Measurements from ENCODE around the gene FLOT2.

The FLOT2 gene

DNA sequence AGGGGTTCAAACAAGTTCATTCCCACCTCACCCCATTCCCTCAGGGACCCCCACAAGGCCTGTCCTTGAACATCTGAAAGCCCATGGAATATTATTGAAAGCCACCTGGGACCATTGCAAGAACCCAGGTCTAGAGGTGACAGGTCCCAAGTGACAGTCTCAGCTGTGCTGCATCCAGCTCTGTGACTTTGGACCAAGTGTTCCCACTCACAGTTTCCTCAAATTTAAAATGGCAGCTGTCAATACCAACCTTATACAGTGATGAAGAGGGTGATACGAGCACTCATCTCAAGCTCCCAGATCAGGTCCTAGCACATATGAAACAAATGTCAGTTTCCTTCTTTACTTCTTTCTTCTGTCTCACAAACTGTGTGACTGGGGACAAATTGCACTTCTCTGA, 33.6 kb downstream of the FLOT2 start:
- H3K27ac ChIP-seq (ENCODE audit: low read depth, low read length, poor library complexity, severe bottlenecking) = no peak overlapping the region
- H4K20me1 ChIP-seq (ENCODE audit: insufficient read depth, low read length) = no peaks in the 10 kb centered on the region
- H3K9ac ChIP-seq (ENCODE audit: low read length) = no peak overlapping the region
- H2AFZ ChIP-seq (ENCODE audit: low read length) = no peak overlapping the region
- TF ChIP-seq, protein P1, sequence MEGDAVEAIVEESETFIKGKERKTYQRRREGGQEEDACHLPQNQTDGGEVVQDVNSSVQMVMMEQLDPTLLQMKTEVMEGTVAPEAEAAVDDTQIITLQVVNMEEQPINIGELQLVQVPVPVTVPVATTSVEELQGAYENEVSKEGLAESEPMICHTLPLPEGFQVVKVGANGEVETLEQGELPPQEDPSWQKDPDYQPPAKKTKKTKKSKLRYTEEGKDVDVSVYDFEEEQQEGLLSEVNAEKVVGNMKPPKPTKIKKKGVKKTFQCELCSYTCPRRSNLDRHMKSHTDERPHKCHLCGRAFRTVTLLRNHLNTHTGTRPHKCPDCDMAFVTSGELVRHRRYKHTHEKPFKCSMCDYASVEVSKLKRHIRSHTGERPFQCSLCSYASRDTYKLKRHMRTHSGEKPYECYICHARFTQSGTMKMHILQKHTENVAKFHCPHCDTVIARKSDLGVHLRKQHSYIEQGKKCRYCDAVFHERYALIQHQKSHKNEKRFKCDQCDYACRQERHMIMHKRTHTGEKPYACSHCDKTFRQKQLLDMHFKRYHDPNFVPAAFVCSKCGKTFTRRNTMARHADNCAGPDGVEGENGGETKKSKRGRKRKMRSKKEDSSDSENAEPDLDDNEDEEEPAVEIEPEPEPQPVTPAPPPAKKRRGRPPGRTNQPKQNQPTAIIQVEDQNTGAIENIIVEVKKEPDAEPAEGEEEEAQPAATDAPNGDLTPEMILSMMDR (IDR thresholded peaks at IDR 0.05; ENCODE audit: low read length) = no peak
- no peak for TF ChIP-seq EZH2 (IDR thresholded peaks at IDR 0.05; ENCODE audit: borderline replicate concordance, low read length)
- H3K79me2 ChIP-seq (ENCODE audit: insufficient read depth, low read length) = no peaks in the 10 kb centered on the region
- peaks cover 29% of the 10 kb centered on the region for H3K4me1 ChIP-seq (ENCODE audit: insufficient read depth, low read length, severe bottlenecking)
- peaks cover 11% of the 10 kb centered on the region; the same call in 1 of the 2 replicates for H3K36me3 ChIP-seq (ENCODE audit: insufficient read depth, low read length)
- H3K27me3 ChIP-seq (ENCODE audit: insufficient read depth, low read length) = no peaks in the 10 kb centered on the region
- no peaks in the 10 kb centered on the region for H3F3A ChIP-seq (ENCODE audit: insufficient read depth, low read length)
- no peak overlapping the region for H3K4me2 ChIP-seq (ENCODE audit: low read length)
- no peak overlapping the region for H3K4me3 ChIP-seq (ENCODE audit: low read depth, low read length, poor library complexity, severe bottlenecking)
- H3K9me2 ChIP-seq (ENCODE audit: low read depth, low read length) = no peaks in the 10 kb centered on the region
- H3K9me3 ChIP-seq (ENCODE audit: low read length) = no peaks in the 10 kb centered on the region

DNA sequence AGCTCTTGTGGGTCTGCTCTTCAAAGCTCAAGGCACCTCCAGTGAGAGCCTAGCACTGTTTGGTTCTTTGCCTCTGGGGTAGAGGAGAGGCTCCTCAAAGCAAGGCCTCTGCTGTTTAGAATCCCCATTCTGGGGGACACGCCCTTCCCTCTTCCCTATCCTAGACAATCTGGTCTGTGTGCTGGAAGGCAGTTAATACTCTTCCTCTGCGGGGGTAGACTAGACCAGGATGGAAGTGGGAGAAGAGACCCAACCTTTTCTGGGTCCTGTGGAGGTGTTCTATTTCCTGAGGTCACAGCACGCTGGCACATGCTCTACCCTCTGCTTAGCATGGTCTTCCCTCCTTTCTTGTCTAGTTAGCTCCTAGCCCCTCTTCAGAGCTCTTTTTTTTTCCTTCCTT, 35.0 kb downstream of the FLOT2 start:
- Histone ChIP-seq H2AFZ (ENCODE audit: low read length) (no peak overlapping the region), H3K27ac (ENCODE audit: low read depth, low read length, poor library complexity, severe bottlenecking) (no peak overlapping the region), H3K4me2 (ENCODE audit: low read length) (no peak overlapping the region), H3K9ac (ENCODE audit: low read length) (no peak overlapping the region), H3K9me3 (ENCODE audit: low read length) (no peaks in the 10 kb centered on the region), H3K4me3 (ENCODE audit: low read depth, low read length, poor library complexity, severe bottlenecking) (no peak overlapping the region), H3K27me3 (ENCODE audit: insufficient read depth, low read length) (no peaks in the 10 kb centered on the region), H3K4me1 (ENCODE audit: insufficient read depth, low read length, severe bottlenecking) (peaks cover 21% of the 10 kb centered on the region), H3F3A (ENCODE audit: insufficient read depth, low read length) (no peaks in the 10 kb centered on the region), H3K79me2 (ENCODE audit: insufficient read depth, low read length) (no peaks in the 10 kb centered on the region), H4K20me1 (ENCODE audit: insufficient read depth, low read length) (no peaks in the 10 kb centered on the region), H3K36me3 (ENCODE audit: insufficient read depth, low read length) (peaks cover 24% of the 10 kb centered on the region), H3K9me2 (ENCODE audit: low read depth, low read length) (no peaks in the 10 kb centered on the region)
- TF ChIP-seq, protein P1 (IDR thresholded peaks at IDR 0.05; ENCODE audit: low read length) = no peak
- TF ChIP-seq EZH2 (IDR thresholded peaks at IDR 0.05; ENCODE audit: borderline replicate concordance, low read length) = no peak

DNA sequence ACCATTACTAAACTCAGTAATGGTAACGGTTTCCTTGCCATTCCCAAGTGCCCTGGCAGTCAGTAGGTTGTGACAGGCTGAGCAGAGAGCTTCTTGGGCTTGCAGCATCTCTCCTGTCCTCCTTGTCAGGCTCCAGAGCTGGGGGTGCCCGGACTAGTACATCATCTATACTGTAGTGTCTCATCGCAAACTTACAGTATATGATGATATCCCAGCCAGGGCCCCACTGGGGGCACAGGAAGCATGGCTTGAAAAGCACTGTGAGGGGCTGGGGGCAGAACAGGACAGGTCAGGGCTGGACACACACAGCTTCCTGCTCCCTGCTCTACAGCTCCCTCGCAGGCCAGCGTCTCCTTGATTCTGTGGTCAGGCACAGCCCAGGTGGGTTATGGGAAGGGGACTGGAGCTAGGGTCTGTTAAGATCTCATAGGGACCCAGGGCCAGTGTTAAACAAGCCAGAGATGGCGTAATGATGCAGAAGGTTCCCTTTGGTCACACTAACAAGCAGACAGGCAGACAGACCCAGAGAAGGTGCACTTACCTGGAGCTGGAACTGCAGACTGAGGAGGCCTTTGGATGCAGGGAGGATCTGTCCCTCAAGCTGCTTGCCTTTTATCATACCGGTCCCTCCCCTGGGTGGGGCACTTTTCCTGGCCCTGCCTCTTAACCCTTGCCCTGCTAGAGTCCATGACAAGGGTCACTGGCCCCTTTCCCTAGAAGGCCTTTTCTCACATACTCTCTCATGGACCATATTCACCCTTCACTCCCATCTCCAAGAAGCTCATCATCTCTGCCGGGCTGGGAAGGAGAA, 35.9 kb downstream of the FLOT2 start:
- Histone ChIP-seq H3K9ac (ENCODE audit: low read length) (no peak overlapping the region), H3K9me2 (ENCODE audit: low read depth, low read length) (no peaks in the 10 kb centered on the region), H3K4me2 (ENCODE audit: low read length) (no peak overlapping the region), H3K4me3 (ENCODE audit: low read depth, low read length, poor library complexity, severe bottlenecking) (no peak overlapping the region), H2AFZ (ENCODE audit: low read length) (no peak overlapping the region), H3K27me3 (ENCODE audit: insufficient read depth, low read length) (no peaks in the 10 kb centered on the region), H3K4me1 (ENCODE audit: insufficient read depth, low read length, severe bottlenecking) (peaks cover 16% of the 10 kb centered on the region), H3K27ac (ENCODE audit: low read depth, low read length, poor library complexity, severe bottlenecking) (no peak overlapping the region), H3K9me3 (ENCODE audit: low read length) (no peaks in the 10 kb centered on the region), H3K36me3 (ENCODE audit: insufficient read depth, low read length) (peaks cover 24% of the 10 kb centered on the region), H4K20me1 (ENCODE audit: insufficient read depth, low read length) (no peaks in the 10 kb centered on the region), H3F3A (ENCODE audit: insufficient read depth, low read length) (no peaks in the 10 kb centered on the region), H3K79me2 (ENCODE audit: insufficient read depth, low read length) (no peaks in the 10 kb centered on the region)
- TF ChIP-seq, protein P1 (IDR thresholded peaks at IDR 0.05; ENCODE audit: low read length) = no peak
- TF ChIP-seq EZH2 (IDR thresholded peaks at IDR 0.05; ENCODE audit: borderline replicate concordance, low read length) = no peak
